Measurements from ENCODE around the gene DENND1A. TPM values are rescaled to one million over a fixed set of nuclear protein-coding genes. Genes with fewer than 3 reads are reported as not detected.

DENND1A gene
- total RNA-seq, 1 donor from 2014 or later: 15.4 TPM

GRCh38 chr9:123470121-123470782, 459.7 kb downstream of the DENND1A start:
- H3K9me3 ChIP-seq: no peaks in the 10 kb centered on the region
- intact Hi-C loops (cut with DNase I): no loop called here
- ATAC-seq (peak; percentile 46), DNase-seq (no peak)
- no peaks in the 10 kb centered on the region for H3K36me3 ChIP-seq
- no peak overlapping the region for H3K4me3 ChIP-seq
- H3K4me1 ChIP-seq: no peaks in the 10 kb centered on the region
- no peaks in the 10 kb centered on the region for H3K27me3 ChIP-seq
- H3K27ac ChIP-seq: no peak overlapping the region
- TF ChIP-seq CTCF (IDR thresholded peaks at IDR 0.05): no peak

GRCh38 chr9:123469282-123469681, 460.6 kb downstream of the DENND1A start:
- H3K9me3 ChIP-seq: no peaks in the 10 kb centered on the region
- TF ChIP-seq CTCF (IDR thresholded peaks at IDR 0.05): no peak
- H3K4me3 ChIP-seq: no peak overlapping the region
- no peaks in the 10 kb centered on the region for H3K36me3 ChIP-seq
- H3K27ac ChIP-seq: no peak overlapping the region
- intact Hi-C loops (cut with DNase I): no loop called here
- no peak for DNase-seq
- ATAC-seq: no peak
- no peaks in the 10 kb centered on the region for H3K27me3 ChIP-seq
- no peaks in the 10 kb centered on the region for H3K4me1 ChIP-seq

- Histone ChIP-seq H3K4me1 (no peaks in the 10 kb centered on the region), H3K36me3 (no peaks in the 10 kb centered on the region), H3K27me3 (no peaks in the 10 kb centered on the region), H3K9me3 (no peaks in the 10 kb centered on the region), H3K4me3 (no peak overlapping the region), H3K27ac (no peak overlapping the region)
- ATAC-seq (no peak), DNase-seq (no peak)
- intact Hi-C loops (cut with DNase I): no loop called here
- TF ChIP-seq CTCF (IDR thresholded peaks at IDR 0.05): no peak
Measured at GRCh38 chr9:123468541-123468940, 461.4 kb downstream of the DENND1A start.

GRCh38 chr9:123465304-123465703, 464.6 kb downstream of the DENND1A start:
- no peaks in the 10 kb centered on the region for H3K27me3 ChIP-seq
- DNase-seq: no peak
- no peak overlapping the region for H3K4me3 ChIP-seq
- H3K9me3 ChIP-seq: no peaks in the 10 kb centered on the region
- no peak for TF ChIP-seq CTCF (IDR thresholded peaks at IDR 0.05)
- H3K36me3 ChIP-seq: no peaks in the 10 kb centered on the region
- no peak overlapping the region for H3K27ac ChIP-seq
- no peaks in the 10 kb centered on the region for H3K4me1 ChIP-seq
- intact Hi-C loops (cut with DNase I): no loop called here
- no peak for ATAC-seq

- no peaks in the 10 kb centered on the region for H3K27me3 ChIP-seq
- H3K4me1 ChIP-seq: no peaks in the 10 kb centered on the region
- DNase-seq: no peak
- H3K9me3 ChIP-seq: no peaks in the 10 kb centered on the region
- intact Hi-C loops (cut with DNase I): no loop called here
- H3K4me3 ChIP-seq: no peak overlapping the region
- no peaks in the 10 kb centered on the region for H3K36me3 ChIP-seq
- no peak for ATAC-seq
- TF ChIP-seq CTCF (IDR thresholded peaks at IDR 0.05): no peak
- H3K27ac ChIP-seq: no peak overlapping the region
Measured at GRCh38 chr9:123460091-123460490, 469.8 kb downstream of the DENND1A start.

- Histone ChIP-seq H3K27ac (no peak overlapping the region), H3K4me1 (no peaks in the 10 kb centered on the region), H3K27me3 (no peaks in the 10 kb centered on the region), H3K4me3 (no peak overlapping the region), H3K36me3 (no peaks in the 10 kb centered on the region), H3K9me3 (no peaks in the 10 kb centered on the region)
- intact Hi-C loops (cut with DNase I): no loop called here
- peak; percentile 58 for DNase-seq
- no peak for ATAC-seq
- TF ChIP-seq CTCF (IDR thresholded peaks at IDR 0.05): no peak
Measured at GRCh38 chr9:123457583-123457982, 472.3 kb downstream of the DENND1A start.

Data from upper lobe of right lung (tissue), 1 donor.